HG02885 (cell line): ENCODE measurements around the gene ZC3H12D.
"Not testable (repeated sequence)": the region's sequence is repeated elsewhere in the genome, so short reads cannot be mapped to it uniquely, and the experiment has no call there.

ENCODE experiments used
- ATAC-seq: cut with Tn5 transposase; IDR thresholded peaks from one replicate; pipeline ENCODE4 v1.9.1; 2021; ENCODE audit warnings: mild to moderate bottlenecking; ENCODE audit not compliant: unreplicated experiment, poor library complexity

The ZC3H12D gene

GRCh38 chr6:149487316-149487715 lies 2.5 kb upstream of the ZC3H12D start:
- no peak for ATAC-seq

GRCh38 chr6:149483849-149484655 lies 762 bp downstream of the ZC3H12D start:
- no peak for ATAC-seq

GRCh38 chr6:149483334-149483725 lies 1.5 kb downstream of the ZC3H12D start:
- ATAC-seq, result no peak

- peak; percentile 17 for ATAC-seq
Observed at GRCh38 chr6:149482545-149483333, 2.1 kb downstream of the ZC3H12D start.

- ATAC-seq, result no peak
Observed at GRCh38 chr6:149480502-149481280, 4.1 kb downstream of the ZC3H12D start.

GRCh38 chr6:149478631-149479314 lies 6.0 kb downstream of the ZC3H12D start:
- no peak for ATAC-seq

GRCh38 chr6:149477544-149477943 lies 7.3 kb downstream of the ZC3H12D start:
- no peak for ATAC-seq

- no peak for ATAC-seq
Observed at GRCh38 chr6:149476789-149477455, 7.9 kb downstream of the ZC3H12D start.

- ATAC-seq, result peak; percentile 36
Observed at GRCh38 chr6:149474108-149474935, 10.5 kb downstream of the ZC3H12D start.

GRCh38 chr6:149473080-149474052 lies 11.4 kb downstream of the ZC3H12D start:
- ATAC-seq, result no peak

- no peak for ATAC-seq
Observed at GRCh38 chr6:149472241-149472640, 12.6 kb downstream of the ZC3H12D start.

- ATAC-seq, result peak; percentile 31
Observed at GRCh38 chr6:149471801-149472200, 13.0 kb downstream of the ZC3H12D start.

GRCh38 chr6:149470948-149471347 lies 13.9 kb downstream of the ZC3H12D start:
- no peak for ATAC-seq

GRCh38 chr6:149468179-149468578 lies 16.6 kb downstream of the ZC3H12D start:
- no peak for ATAC-seq

GRCh38 chr6:149467265-149467664 lies 17.5 kb downstream of the ZC3H12D start:
- ATAC-seq, result no peak

GRCh38 chr6:149464411-149464810 lies 20.4 kb downstream of the ZC3H12D start:
- ATAC-seq, result no peak

- no peak for ATAC-seq
Observed at GRCh38 chr6:149463781-149464180, 21.0 kb downstream of the ZC3H12D start.

GRCh38 chr6:149462712-149463111 lies 22.1 kb downstream of the ZC3H12D start:
- ATAC-seq, result not testable (repeated sequence)
